Cortex of kidney (tissue), 1 donor: ENCODE measurements around the gene TEX2.
"Not testable (repeated sequence)": the region's sequence is repeated elsewhere in the genome, so short reads cannot be mapped to it uniquely, and the experiment has no call there.

Experiments used
- DNase-seq: peaks from one replicate; lab custom pipeline; 2025; lab: John Stamatoyannopoulos, UW

The TEX2 gene

DNA sequence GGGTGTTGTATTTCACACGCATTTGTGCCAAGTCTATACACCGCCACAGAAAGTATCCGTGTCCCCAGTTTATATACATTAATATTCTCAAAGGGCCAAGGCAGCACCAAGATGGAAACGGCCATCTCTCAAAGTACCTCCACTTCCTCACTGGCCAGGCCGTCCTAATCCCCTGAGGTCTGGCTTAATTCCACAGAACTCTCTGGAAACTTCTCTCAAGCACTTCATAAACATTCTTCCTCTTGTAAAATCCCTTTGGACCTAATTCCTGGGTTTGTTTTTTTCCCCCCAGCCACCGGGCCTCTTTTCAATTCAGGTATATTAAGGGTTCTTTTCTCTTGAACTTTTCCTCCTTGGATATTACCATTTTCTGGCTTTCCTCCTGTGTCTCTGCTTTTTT lies 128.1 kb downstream of the TEX2 start:
- no peak for DNase-seq

DNA sequence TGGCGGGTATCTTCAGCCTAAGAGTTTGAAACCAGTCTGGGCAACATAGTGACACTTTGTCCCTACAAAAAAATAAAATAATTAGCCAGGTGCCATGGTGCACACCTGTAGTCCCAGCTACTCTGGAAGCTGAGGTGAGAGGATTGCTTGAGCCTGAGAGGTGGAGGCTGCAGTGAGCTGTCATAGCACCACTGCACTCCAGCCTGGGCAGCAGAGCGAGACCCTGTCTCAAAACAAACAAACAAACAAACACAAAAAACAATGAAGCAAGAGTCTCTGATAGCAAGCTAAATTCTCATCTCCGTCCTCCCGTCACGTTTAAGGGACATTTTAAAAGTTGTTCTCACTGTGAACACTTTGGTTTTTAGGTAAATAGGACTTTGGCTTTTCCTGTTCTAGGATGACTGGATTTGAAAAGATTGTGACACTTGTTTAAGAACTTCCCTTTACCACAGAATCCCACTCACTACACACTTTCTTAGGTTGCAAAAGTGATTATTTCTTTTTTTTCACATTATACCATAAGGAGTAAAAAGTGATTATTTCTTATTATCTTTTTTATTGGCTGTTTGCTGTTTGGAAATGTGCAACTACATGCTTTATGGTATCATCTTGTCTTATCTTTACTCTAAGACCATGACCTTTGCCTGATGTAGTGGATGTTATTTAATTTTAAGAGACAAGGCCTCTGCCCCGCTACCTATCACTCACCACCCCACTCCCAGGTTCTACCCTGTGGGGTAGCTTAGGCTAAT lies 128.7 kb downstream of the TEX2 start:
- DNase-seq, result no peak

DNA sequence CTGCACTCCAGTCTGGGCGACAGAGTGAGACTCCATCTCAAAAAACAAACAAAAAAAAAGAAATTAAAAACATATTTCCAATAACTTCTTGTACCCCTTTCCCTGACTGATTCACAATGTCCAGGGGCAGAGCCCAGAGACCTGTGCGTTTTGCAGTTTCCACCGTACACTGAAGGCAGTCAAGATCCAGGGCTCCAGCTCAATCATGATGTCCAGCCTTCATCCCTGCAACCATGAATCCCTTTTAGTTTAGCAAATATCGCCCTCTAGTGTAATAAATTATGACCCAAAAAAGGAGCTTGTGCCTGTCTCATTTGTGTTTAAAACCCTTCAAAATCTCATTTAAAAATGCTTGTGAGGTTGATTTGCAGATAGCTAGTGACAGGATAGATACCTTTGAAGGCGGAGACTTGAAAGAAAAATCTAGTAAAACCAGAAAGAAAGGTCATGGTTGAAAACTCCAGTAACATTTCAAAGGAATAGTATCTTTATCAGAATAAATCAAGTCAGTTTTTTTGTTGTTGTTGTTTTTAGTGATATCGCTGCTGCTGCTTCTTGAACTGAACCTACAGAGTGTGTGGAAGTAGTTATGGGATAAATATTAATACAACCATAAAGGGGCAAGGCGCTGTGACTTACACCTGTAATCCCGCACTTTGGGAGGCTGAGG lies 129.4 kb downstream of the TEX2 start:
- DNase-seq, result no peak

GRCh38 chr17:64131606-64132270 lies 131.3 kb downstream of the TEX2 start:
- no peak for DNase-seq

GRCh38 chr17:64130559-64131001 lies 132.5 kb downstream of the TEX2 start:
- DNase-seq, result no peak

DNA sequence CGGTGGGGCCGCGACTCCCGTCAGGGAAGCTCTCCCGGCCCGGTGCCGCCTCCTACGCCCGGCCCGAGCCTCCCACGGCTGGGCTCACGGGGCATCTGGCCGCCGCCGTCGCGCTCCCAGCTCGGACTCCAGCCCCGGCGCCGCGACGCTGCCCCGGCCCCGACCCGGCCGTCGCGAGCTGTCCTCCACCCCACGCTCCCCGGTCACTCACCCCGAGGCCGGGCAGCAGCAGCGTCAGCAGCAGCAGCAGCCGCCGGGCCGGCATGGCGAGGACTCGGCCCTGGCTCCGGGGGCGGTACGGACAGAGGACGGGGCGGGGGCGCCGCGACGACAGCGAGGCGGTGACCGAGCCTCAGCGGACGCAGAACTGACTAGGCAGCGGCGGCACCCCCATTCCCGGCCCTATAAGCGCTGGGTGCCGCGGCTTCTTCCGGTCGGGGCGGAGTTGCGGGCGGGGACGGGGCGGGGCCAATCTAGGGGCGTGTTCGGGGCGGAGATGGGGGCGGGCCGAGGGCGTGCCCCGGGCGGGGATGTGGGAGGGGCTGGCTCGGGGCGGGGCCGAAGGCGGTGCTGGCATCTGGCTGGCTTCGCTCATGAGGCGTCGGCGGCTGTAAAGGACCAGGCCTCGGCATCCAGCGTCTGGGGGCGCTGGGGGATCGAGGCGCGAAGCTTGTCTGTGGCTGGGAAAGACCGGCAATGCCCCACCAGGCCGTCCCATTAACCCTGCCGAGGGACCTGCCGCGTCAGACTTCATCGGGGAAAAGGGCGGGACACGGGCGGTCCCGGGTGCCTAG lies 133.1 kb downstream of the TEX2 start, which contains the start of gene ERN1:
Gene ERN1, minus strand, starts transcription at position 380 of the 794 bp plus-strand sequence. Its CDS starts 115 bp downstream, at position 265.
- peak; percentile 55 for DNase-seq

GRCh38 chr17:64129515-64129764 lies 133.6 kb downstream of the TEX2 start:
- DNase-seq, result no peak

GRCh38 chr17:64128787-64129514 lies 134.1 kb downstream of the TEX2 start:
- DNase-seq, result no peak

- no peak for DNase-seq
These were observed 136.1 kb downstream of the TEX2 start for GRCh38 chr17:64126918-64127317.

DNA sequence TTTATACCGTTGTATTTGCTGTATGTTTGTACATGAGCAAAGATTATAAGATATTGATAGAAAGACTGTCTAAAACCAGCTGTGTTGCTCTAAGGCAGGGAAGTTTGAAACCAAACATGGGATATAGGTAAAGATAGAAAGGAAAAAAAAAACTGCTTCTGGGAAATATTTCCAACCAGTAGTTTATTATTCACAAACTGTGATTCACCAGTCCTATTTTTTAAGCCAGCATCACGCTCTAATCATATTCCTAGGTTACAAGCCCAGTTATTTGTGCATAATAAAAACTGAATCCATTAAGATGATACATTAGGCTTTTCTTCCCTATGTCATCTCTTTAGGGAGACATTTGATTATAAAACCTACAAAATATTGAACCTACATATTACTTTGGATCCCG lies 137.1 kb downstream of the TEX2 start:
- no peak for DNase-seq

DNA sequence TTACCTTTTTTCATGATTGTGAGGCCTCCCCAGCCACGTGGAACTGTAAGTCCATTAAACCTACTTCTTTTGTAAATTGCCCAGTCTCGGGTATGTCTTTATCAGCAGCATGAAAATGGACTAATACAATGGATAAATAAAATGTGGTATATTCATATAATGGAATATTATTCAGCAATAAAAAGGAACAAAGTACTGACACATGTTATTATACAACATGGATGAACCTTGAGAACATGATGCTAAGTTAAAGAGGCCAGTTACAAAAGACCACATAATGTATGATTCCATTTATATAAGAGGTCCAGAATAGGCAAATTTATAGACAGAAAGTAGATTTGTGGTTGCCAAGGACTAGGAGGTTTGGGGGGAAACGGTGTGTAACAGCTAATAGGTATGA lies 138.5 kb downstream of the TEX2 start:
- no peak for DNase-seq

- no peak for DNase-seq
These were observed 139.9 kb downstream of the TEX2 start for GRCh38 chr17:64123114-64123513.

DNA sequence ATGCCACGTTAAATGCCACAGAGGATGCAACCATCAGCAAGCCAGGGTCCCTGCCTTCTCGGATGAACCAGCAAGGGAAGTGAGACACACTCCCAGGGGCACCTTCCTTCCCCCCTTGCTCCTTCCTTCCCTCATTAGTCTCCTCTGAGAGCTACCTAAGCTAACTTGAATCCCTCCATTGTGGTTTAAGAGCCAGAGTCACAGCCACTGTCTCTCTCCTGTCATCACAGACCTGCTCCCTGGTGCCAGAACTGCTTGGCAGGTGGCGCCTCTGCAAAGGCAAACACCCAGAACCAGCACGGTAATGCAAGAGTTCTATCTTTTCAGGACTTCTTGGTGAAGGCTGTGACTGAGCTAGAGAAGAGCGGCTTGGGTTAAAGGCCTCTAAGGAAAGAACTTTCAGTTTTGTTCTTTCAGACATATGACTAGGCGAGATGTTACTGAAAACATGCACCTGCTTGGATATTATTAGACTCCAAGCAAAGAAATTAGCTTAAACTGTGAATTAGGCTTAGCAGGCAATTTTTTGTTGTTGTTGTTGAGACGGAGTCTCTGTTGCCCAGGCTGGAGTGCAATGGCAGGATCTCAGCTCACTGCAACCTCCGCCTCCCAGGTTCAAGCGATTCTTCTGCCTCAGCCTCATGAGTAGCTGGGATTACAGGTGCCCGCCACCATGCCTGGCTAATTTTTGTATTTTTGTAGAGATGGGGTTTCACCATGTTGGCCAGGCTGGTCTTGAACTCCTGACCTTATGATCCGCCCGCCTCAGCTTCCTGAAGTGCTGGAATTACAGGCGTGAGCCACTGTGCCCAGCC lies 141.9 kb downstream of the TEX2 start:
- DNase-seq, result not testable (repeated sequence)

DNA sequence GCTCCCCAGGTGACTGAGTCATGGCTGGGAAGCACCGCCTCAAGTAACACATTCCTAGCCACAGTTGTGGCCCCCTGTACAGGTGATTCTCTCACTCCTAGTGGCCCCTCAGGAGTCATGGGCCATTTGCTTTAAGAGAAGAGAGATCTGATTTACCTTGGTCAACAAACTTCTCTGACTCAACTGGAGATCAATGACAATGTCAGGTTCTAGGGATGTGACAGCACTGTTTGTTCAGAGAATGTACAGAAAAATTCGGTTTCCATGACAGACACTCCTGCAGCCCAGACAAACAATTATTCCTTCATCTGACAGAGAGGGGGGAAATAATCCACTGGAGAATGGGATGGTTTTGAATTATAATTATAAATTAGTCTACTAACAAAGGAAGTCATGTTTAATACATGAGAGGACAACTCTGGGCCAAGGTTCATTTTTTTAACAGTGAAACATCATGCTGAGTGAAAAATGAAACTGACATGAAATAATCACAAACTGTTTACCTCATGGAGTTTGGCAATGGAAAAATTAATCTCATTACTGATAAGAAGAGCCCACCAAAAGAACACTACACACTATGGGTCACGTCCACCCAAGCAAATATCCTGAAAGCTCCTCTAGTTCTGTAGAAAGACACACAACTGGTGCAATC lies 142.8 kb downstream of the TEX2 start:
- DNase-seq, result no peak

- no peak for DNase-seq
These were observed 144.8 kb downstream of the TEX2 start for GRCh38 chr17:64117981-64118979.

DNA sequence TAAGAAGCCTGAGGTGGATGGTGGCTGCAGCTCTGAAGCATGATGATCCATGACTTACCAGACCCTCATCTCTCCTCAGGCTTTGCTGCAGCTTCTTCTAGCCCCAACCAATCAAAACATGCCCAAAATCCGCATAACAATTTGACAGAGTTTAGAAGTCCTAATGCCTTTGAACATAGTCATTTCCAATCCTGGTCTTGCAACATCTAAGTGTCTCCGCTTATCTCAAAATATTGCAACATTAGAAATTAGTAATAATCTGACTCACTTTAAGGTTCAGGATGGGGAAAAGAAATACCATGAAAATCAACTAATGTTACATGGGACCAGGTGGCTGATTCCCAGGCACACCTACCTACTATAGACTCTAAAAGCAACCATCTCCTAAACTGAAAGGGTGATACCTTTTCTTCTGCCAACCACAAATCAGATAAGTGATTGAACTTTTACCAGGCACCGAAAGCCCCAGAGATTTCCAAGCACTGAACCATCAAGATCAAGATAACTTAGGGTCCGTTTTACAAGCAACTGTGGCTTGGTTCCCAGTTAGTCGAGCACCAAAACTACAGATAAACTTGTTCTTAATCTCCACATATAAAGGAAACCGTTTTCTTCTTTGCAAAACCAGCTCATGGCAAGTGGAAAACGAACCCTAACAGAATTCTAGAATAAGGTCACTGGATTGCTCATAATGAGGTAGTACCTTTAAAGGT lies 147.1 kb downstream of the TEX2 start:
- no peak for DNase-seq

DNA sequence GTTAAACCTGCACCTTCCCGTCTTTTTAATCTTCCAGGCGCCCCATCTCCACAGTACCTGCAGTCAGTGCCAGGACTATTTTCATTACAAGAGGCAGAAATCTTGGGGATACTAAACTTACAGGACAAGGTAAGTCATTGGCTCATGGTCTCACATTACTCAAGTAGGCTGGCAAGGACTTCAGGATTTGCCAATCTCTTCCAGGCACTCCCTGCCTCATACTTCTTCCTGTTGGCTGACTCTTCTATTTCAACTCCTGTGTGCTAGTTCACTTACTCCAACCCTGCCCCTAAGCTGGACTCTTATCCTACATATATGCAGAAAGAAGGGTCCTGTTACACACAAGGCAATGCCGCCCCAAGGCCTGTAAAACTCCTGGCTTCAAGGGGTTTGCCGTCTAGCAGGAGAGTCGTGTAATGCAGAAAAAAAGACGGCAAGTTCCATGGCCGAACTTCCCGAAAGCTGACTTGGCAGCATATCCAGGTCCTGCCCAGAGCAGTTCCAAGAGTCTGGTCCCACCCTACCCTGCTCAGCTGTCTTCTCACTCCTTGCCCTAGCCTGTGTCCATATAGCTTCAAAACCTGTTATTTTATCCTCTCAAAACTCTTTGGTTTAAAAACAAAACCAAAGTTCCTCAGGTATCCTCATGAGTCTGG lies 147.9 kb downstream of the TEX2 start:
- DNase-seq, result no peak

DNA sequence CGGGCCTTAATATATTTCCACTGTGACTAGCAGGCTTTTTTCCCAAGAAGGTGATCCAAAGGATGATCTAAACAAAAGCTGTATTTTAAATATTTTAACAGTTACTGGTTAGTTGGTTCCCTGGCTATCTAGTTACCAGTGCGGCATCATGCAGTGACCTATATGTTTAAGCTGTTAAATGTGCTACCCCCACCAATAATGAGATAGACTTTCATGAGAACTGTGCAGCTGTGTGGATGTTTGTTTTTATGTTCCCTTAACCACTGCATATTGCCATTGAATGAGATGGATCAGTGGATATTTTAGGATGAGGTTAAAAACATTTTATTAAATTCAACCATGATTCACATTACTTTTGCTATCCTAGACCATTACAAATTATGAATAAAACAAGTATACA lies 150.1 kb downstream of the TEX2 start:
- no peak for DNase-seq
